Retinal pigment epithelial cell (primary cell): ENCODE measurements around the gene CMTM6.

Source experiments
- DNase-seq: peaks from one replicate; pipeline ENCODE4 v3.0.0-alpha.2; 2010; ENCODE audit warnings: low read depth
- H3K4me3 ChIP-seq: 2 replicates; pipeline ENCODE4 v1.5.1; 2011; ENCODE audit warnings: mild to moderate bottlenecking, low read length, control low read depth, moderate library complexity
- CTCF ChIP-seq: conservative IDR thresholded peaks from 2 replicates; pipeline ENCODE4 v1.5.1; 2011; ENCODE audit warnings: low read depth, low read length, control low read depth, inconsistent platforms

The CMTM6 gene

DNA sequence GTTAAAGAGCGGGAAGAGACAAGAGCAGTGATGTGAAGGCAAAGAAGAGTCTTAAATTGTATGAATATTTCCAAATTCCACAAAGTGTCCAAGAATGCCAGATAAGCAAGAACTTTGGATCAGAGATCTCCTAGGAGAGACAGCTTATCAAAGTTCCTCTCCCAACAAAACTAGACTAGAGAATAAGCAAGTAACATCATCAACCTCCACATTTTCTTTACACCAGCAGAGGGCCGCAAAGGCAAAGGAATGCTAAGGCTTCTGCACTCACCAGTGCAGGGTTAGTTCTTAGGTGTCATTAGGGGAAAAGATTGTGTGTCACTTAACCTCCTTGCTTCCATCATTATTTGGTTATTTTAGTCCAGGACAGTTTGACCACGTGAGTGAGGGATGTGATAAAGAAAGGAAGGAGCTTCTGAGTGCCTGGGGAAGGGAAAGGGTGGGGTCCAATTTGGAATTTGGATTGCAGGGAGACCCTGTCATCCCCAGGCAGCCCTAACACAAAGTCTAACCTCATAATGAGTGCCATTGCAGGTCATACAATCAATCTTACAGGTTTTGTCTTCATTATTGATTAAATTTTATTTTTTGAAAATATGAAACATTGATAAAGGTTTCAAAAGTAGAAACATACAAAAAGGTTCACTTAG lies 7.5 kb upstream of the CMTM6 start:
- peak; percentile 17 for DNase-seq
- H3K4me3 ChIP-seq: no peak overlapping the region
- TF ChIP-seq CTCF: peak; percentile 76

DNA sequence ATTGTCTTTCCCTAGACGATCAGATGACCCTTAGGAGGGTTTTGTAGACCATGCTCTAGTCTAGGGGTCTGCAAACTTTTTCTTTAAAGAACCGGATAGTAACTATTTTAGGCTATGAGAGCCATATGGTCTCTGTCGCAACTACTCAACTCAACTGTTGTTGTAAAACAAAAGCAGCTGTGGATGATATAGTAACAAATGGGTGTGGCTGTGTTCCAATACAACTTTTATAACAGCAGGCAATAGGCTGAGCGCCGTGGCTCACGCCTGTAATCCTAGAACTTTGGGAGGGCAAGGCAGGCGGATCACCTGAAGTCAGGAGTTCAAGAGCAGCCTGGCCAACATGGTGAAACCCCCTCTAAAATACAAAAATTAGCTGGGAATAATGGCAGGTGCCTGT lies 6.1 kb upstream of the CMTM6 start:
- DNase-seq: no peak
- no peak overlapping the region for H3K4me3 ChIP-seq

DNA sequence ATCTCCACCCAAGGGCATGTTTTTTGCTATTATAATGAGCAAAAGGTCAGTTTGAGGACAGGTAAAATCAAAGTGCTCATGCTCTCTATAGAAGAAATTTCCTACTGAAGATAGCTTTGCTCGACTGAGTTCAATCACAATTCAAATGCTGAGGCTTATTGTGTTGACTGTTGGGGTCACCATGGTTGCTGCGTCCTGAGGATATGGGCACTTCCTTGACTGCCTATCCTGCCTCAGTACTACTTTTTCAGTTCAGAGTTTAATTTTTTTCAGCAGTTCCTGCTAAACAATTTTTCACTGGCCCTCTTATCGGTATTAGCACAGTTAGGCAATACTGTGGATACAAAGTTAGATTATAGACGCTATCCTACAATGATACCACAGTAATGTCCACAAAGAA lies 3.8 kb upstream of the CMTM6 start:
- no peak for DNase-seq

More for the DNA sequence above, 6.1 kb upstream of the CMTM6 start:
- no peak for TF ChIP-seq CTCF

DNA sequence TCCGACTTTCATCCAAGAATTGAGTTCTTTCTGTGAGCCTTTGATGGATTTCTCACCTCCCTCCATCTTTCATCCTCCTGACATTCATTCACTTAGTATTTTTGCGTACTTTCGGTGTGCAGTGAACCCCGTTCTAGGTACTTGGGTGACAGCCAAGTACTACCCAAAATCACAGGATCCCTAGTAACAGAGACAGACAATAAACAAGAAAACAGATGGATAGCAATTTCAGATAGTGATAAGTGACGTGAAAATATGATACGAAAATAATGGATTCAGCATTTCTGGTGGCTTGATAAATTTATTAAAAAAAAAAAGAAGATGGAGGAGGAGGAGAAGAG lies 264 bp upstream of the CMTM6 start:
- DNase-seq: no peak
- TF ChIP-seq CTCF: no peak
- peak overlapping the region; percentile 97 for H3K4me3 ChIP-seq

More for the DNA sequence above, 3.8 kb upstream of the CMTM6 start:
- H3K4me3 ChIP-seq: no peak overlapping the region
- no peak for TF ChIP-seq CTCF

GRCh38 chr3:32501783-32502117 lies 902 bp downstream of the CMTM6 start:
- no peak for TF ChIP-seq CTCF
- H3K4me3 ChIP-seq: peak overlapping the region; percentile 97
- no peak for DNase-seq

DNA sequence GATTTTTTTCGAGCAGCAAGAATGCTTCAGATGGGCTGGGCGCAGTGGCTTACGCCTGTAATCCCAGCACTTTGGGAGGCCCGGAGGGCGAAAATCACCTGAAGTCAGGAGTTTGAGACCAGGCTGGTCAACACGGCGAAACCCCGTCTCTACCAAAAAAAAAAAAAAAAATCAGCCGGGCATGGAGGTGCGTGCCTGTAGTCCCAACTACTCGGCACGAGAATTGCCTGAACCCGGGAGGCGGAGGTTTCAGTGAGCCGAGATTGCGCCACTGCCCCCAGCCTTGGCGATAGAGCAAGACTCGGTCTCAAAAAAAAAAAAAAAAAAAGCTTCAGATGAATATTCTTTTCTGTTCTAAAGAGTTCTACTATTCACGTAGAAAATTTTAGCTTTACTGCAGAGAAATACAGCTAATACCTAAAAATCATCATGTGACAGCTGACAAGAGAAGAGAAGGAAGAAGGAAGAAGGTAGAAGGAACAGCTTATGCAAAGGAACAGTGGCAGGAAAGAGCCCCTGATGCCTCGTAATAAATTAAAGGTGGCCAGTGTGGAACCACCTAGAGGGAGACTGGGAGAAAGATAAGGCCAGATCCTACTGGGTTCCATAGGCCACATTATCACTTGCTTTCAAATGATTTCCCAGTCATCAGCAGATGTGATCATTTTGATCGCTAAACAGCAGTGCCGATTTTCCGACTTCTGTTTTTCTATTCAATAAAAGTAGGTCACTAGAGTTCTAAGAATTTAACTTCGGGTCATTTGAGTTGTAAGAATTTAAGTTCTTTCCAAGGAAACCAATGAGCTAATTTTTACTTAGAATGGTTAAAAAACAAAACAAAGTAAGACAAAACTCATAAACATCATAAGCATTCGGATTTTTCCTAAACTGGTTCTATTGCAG lies 1.5 kb downstream of the CMTM6 start:
- no peak for TF ChIP-seq CTCF
- DNase-seq: no peak
- H3K4me3 ChIP-seq: peak overlapping the region; percentile 97

- no peak for TF ChIP-seq CTCF
- no peak for DNase-seq
- H3K4me3 ChIP-seq: no peak overlapping the region
These were observed 2.4 kb downstream of the CMTM6 start for GRCh38 chr3:32500231-32500630.
